Skin epidermis (tissue), 12 donors: ENCODE measurements around the gene AP1M2.

Experiments
- H3K27ac ChIP-seq, 21 experiments: fragments of 200-600 bp; sonication (generic) in 11 of 21; one replicate each; pipeline ENCODE4 v1.5.0; 2020; ENCODE audit warnings: mild to moderate bottlenecking in 3 of 21, inconsistent platforms in 2 of 21, moderate library complexity in 2 of 21
- H3K4me3 ChIP-seq, 7 experiments: fragments of 200-600 bp; sonication (generic) in 2 of 7; one replicate each; pipeline ENCODE4 v1.5.0; 2020; ENCODE audit warnings: inconsistent platforms in 2 of 7, mild to moderate bottlenecking in 2 of 7, moderate library complexity in 1 of 7

AP1M2 gene

GRCh38 chr19:10587022-10587838 lies at the start of gene AP1M2:
AP1M2 (minus strand) TSS chr19:10587312; CDS start chr19:10587231, 81 bp downstream.
- Histone ChIP-seq H3K4me3 (peak within 1 kb of the TSS; percentile 32 to 58 (median 47)), H3K27ac (peak within 1 kb of the TSS in 16 of 21 experiments; percentile 13 to 85 (median 67))

- no peak overlapping the region for H3K27ac ChIP-seq
- H3K4me3 ChIP-seq, result no peak overlapping the region
Measured at GRCh38 chr19:10636304-10636972, 49.3 kb upstream of the AP1M2 start.

GRCh38 chr19:10634963-10635362 lies 47.9 kb upstream of the AP1M2 start:
- Histone ChIP-seq H3K27ac (no peak overlapping the region), H3K4me3 (no peak overlapping the region)

- H3K4me3 ChIP-seq, result no peak overlapping the region
- no peak overlapping the region for H3K27ac ChIP-seq
Measured at GRCh38 chr19:10634430-10634829, 47.3 kb upstream of the AP1M2 start.

DNA sequence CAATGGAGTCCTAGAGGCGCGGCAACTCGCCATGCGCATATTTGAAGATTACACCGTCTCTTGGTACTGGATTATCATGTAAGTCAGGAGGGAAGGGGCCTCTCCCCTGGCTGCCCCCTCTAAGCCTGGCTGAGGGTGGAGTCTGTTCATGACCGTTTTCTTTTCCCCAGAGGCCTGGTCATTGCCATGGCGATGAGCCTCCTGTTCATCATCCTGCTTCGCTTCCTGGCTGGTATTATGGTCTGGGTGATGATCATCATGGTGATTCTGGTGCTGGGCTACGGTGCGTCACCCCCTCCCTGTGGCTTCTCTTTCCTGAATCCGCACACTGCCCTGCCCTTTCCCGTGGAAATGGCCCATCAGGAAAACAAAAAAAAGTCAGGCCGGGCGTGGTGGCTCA lies 44.8 kb upstream of the AP1M2 start:
- no peak overlapping the region for H3K4me3 ChIP-seq
- no peak overlapping the region for H3K27ac ChIP-seq

DNA sequence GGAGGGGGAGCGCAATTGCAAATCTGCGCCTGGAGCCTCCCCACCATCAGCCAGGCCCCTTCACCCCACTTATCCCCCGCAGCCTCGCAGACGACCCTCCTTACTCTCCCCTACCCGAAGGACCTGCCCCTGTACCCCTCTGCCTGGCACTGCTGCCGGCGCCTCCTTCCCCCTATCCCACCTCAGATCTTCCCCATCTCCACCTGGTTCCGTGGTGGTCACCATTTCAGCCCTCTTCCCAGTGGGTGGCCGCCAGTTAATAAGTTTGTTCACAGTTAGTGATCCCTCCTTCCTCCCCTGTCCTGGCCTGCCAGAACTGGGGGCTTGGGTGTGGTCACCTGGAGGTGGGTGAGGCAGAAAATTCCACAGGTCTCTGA lies 38.6 kb upstream of the AP1M2 start:
- Histone ChIP-seq H3K4me3 (peak overlapping the region; percentile 26 to 53 (median 46)), H3K27ac (peak overlapping the region; percentile 42 to 94 (median 85))

DNA sequence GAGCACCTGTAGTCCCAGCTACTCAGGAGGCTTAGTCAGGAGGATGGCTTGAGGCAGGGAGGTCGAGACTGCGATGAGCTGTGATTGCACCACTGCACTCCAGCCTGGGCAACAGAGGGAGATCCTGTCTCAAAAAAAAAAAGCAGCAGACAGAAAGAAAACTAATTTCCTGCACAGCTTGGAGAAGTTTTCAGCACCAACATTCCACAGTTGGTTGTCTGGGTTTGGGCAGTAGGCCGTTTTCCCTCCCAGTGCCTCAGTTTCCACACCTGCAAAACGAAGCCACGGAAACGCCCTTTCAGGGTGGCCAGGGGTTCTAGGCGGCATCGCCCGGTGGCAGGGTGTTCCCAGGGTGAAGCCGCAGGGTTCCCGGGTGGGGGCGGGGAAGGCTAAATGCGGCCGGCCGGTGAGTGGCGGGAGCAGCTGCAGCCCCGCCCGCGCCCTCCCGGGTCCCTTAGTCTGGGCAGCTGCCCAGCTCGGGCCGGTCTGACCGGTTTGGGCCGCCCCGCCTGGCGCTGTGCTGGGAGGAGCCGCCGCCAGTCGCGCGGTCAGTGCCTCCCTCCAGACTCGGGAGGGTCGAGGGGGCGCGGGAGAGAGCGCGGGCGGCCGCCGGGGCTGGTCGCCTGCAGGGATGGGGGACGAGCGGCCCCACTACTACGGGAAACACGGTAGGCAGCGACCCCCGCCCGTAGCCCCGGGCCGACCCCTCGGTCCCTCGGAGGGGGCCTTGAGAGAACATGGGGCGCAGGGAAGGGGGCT lies 38.1 kb upstream of the AP1M2 start, which contains the start of gene SLC44A2:
TSS of gene SLC44A2 (plus strand) at position 551 of the 759 bp plus-strand sequence. CDS start at position 632, 81 bp downstream.
- peak within 1 kb of the TSS; percentile 26 to 53 (median 46) for H3K4me3 ChIP-seq
- peak within 1 kb of the TSS; percentile 42 to 94 (median 85) for H3K27ac ChIP-seq

- H3K27ac ChIP-seq, result peak overlapping the region in 11 of 21 experiments; percentile 27 to 91 (median 81)
- peak overlapping the region in 1 of 7 experiments; percentile 50 for H3K4me3 ChIP-seq
Measured at GRCh38 chr19:10624585-10624984, 37.5 kb upstream of the AP1M2 start.

- Histone ChIP-seq H3K27ac (no peak overlapping the region), H3K4me3 (no peak overlapping the region)
Measured at GRCh38 chr19:10621966-10622365, 34.9 kb upstream of the AP1M2 start.

DNA sequence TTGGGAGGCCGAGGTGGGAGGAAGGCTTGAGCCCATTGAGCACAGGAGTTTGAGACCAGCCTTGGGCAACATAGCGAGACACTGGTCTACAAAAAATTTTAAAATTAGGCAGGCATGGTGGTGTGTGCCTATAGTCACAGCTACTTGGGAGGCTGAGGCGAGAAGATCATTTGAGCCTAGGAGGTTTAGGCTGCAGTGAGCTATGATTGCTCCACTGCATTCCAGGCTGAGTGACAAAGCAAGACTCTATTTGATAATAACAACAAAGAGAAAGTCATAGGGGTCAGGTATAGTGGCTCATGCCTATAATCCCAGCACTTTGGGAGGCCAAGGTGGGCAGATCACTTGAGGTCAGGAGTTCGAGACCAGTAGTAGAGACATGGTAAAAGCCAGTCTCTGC lies 33.7 kb upstream of the AP1M2 start:
- H3K27ac ChIP-seq, result no peak overlapping the region
- no peak overlapping the region for H3K4me3 ChIP-seq

- no peak overlapping the region for H3K4me3 ChIP-seq
- H3K27ac ChIP-seq, result no peak overlapping the region
Measured at GRCh38 chr19:10618846-10619245, 31.7 kb upstream of the AP1M2 start.

- H3K27ac ChIP-seq, result peak overlapping the region in 13 of 21 experiments; percentile 2 to 66 (median 19)
Measured at GRCh38 chr19:10617409-10618121, 30.5 kb upstream of the AP1M2 start.

DNA sequence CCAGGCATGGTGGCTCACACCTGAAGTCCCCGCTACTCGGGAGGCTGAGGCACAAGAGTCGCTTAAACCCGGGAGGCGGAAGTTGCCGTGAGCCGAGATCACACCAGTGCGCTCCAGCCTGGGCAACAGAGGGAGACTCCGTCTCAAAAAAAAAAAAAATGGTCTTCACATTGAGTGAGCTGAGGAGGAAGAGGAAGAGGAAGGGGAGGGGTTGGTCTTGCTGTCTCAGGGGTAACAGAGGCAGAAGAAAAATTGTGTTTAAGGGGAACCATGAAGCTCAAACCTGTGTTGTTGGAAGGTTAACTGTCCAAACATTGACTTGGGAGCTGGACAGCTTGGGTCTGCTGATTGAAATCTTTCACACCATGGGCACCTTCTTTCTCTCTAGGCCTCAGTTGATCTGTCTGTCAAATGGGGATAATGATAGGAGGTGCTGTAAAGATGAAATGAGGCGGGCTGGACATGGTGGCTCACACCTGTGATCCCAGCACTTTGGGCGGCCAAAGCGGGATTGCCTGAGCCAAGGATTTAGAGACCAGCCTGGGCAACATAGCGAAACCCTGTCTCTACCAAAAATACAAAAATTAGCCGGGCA lies 28.4 kb upstream of the AP1M2 start:
- H3K27ac ChIP-seq, result no peak overlapping the region
- H3K4me3 ChIP-seq, result no peak overlapping the region

More at GRCh38 chr19:10617409-10618121, 30.5 kb upstream of the AP1M2 start:
- no peak overlapping the region for H3K4me3 ChIP-seq

- no peak overlapping the region for H3K4me3 ChIP-seq
- H3K27ac ChIP-seq, result peak overlapping the region in 16 of 21 experiments; percentile 5 to 75 (median 46)
Measured at GRCh38 chr19:10612499-10613119, 25.5 kb upstream of the AP1M2 start.

DNA sequence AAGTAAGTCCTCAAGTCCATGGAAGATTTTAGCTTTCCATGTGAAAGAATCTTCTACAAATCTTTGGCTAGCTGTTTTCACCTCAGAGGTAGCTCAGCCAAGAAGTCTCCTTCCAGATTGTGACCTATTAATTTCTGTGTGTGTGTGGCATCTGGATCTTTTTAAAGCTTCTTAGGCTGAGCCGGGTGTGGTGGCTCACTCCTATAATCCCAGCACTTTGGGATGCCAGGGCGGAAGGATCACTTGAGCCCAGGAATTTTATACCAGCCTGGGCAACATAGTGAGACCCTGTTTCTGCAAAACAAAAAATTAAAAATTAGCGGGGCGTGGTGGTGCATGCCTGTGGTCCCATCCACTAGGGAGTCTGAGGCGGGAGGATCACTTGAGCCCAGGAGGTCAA lies 24.8 kb upstream of the AP1M2 start:
- Histone ChIP-seq H3K27ac (peak overlapping the region in 9 of 21 experiments; percentile 6 to 75 (median 47)), H3K4me3 (no peak overlapping the region)

- H3K4me3 ChIP-seq, result peak overlapping the region in 1 of 7 experiments; percentile 95
Measured at GRCh38 chr19:10604460-10604980, 17.4 kb upstream of the AP1M2 start.

DNA sequence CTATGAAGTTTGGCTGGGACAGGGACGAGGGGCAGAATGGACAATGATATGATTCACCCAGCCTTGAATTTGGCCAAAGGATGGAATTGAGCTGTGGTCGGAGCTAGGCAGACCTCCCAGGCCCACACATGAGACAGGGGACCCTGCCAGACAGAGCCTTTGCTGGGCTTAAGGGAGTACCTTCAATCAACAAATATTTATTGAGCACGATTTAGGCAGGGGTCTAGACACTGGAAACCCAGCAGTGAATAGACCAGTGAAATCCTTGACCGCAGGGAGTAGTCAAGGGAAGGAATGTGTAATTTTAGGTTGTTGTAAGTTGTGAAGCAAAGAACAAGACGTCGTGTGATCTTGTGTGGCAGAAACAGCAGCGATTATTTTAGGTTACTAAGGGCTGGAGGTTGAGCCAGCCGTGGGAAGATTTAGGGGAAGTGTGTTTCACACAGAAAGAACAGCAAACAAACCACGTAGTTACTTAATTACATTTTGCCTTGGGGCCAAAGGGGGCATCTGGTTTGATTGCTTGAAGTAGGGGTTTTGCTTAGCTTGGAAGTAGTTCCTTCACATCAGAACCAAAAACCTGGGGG lies 16.9 kb upstream of the AP1M2 start:
- H3K27ac ChIP-seq, result peak overlapping the region; percentile 45 to 97 (median 90)
- H3K4me3 ChIP-seq, result peak overlapping the region; percentile 78 to 95 (median 85)

More at GRCh38 chr19:10604460-10604980, 17.4 kb upstream of the AP1M2 start:
- peak overlapping the region in 20 of 21 experiments; percentile 76 to 97 (median 90) for H3K27ac ChIP-seq
